ENCODE measurements around the gene PPP1R3G. TPM values are rescaled to one million over a fixed set of nuclear protein-coding genes. Genes with fewer than 3 reads are reported as not detected.

Gene PPP1R3G
- total and polyA plus RNA-seq, 8 donors, result 0.17 to 1.4 (median 1.0) TPM

- Histone ChIP-seq H3K27me3 (no peaks in the 10 kb centered on the region), H3K4me3 (no peak overlapping the region), H3K9me3 (no peaks in the 10 kb centered on the region), H3K27ac (no peak overlapping the region), H3K4me1 (no peaks in the 10 kb centered on the region), H3K36me3 (peaks cover 0 to 6% of the 10 kb centered on the region in 2 donors)
- no peak for ATAC-seq
- TF ChIP-seq, protein P1, sequence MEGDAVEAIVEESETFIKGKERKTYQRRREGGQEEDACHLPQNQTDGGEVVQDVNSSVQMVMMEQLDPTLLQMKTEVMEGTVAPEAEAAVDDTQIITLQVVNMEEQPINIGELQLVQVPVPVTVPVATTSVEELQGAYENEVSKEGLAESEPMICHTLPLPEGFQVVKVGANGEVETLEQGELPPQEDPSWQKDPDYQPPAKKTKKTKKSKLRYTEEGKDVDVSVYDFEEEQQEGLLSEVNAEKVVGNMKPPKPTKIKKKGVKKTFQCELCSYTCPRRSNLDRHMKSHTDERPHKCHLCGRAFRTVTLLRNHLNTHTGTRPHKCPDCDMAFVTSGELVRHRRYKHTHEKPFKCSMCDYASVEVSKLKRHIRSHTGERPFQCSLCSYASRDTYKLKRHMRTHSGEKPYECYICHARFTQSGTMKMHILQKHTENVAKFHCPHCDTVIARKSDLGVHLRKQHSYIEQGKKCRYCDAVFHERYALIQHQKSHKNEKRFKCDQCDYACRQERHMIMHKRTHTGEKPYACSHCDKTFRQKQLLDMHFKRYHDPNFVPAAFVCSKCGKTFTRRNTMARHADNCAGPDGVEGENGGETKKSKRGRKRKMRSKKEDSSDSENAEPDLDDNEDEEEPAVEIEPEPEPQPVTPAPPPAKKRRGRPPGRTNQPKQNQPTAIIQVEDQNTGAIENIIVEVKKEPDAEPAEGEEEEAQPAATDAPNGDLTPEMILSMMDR (IDR thresholded peaks at IDR 0.05), result no peak
- no peak for DNase-seq
- intact Hi-C loops (cut with DNase I), result no loop called here
Observed at GRCh38 chr6:5107341-5107740, 22.2 kb downstream of the PPP1R3G start.

GRCh38 chr6:5108068-5108467, 22.9 kb downstream of the PPP1R3G start:
- Histone ChIP-seq H3K27ac (no peak overlapping the region), H3K36me3 (peaks cover 0 to 6% of the 10 kb centered on the region in 2 donors), H3K4me3 (no peak overlapping the region), H3K4me1 (no peaks in the 10 kb centered on the region), H3K9me3 (no peaks in the 10 kb centered on the region), H3K27me3 (no peaks in the 10 kb centered on the region)
- TF ChIP-seq, protein P1 (IDR thresholded peaks at IDR 0.05), result no peak
- DNase-seq, result no peak
- no peak for ATAC-seq
- intact Hi-C loops (cut with DNase I), result no loop called here

GRCh38 chr6:5108536-5109150, 23.5 kb downstream of the PPP1R3G start:
- intact Hi-C loops (cut with DNase I), result no loop called here
- Histone ChIP-seq H3K27ac (no peak overlapping the region), H3K27me3 (no peaks in the 10 kb centered on the region), H3K4me1 (no peaks in the 10 kb centered on the region), H3K9me3 (no peaks in the 10 kb centered on the region), H3K4me3 (no peak overlapping the region), H3K36me3 (peaks cover 0 to 6% of the 10 kb centered on the region in 2 donors)
- DNase-seq (no peak), ATAC-seq (no peak)
- TF ChIP-seq, protein P1 (IDR thresholded peaks at IDR 0.05), result no peak

GRCh38 chr6:5109436-5109835, 24.3 kb downstream of the PPP1R3G start:
- ATAC-seq (no peak), DNase-seq (no peak)
- intact Hi-C loops (cut with DNase I), result no loop called here
- H3K9me3 ChIP-seq, result no peaks in the 10 kb centered on the region
- H3K36me3 ChIP-seq, result peaks cover 0 to 6% of the 10 kb centered on the region in 2 donors
- H3K27me3 ChIP-seq, result no peaks in the 10 kb centered on the region
- H3K27ac ChIP-seq, result no peak overlapping the region
- no peaks in the 10 kb centered on the region for H3K4me1 ChIP-seq
- H3K4me3 ChIP-seq, result no peak overlapping the region
- TF ChIP-seq, protein P1 (IDR thresholded peaks at IDR 0.05), result no peak

DNA sequence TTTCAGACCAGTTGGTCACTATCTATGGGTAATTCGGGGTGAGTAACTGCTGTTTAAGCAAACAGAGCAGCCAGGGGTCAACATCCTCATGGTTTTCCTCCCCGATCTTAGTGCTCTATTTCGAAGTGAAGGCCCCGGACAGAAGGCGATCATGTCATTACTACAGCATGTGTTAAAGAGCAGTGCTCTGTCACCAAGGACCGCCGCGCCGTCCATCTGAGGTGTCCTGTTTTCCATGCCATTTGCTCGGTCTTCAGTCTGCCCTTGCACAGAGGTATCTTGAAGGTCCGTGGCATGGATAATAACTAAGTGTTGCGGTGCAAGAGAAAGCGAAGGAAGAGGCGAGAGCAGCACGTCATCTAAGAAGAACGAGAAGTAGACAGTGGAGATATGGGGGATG, 25.1 kb downstream of the PPP1R3G start:
- no peaks in the 10 kb centered on the region for H3K4me1 ChIP-seq
- no peaks in the 10 kb centered on the region for H3K27me3 ChIP-seq
- DNase-seq, result no peak
- TF ChIP-seq, protein P1 (IDR thresholded peaks at IDR 0.05), result no peak
- intact Hi-C loops (cut with DNase I), result no loop called here
- no peaks in the 10 kb centered on the region for H3K9me3 ChIP-seq
- peaks cover 0 to 6% of the 10 kb centered on the region in 2 donors for H3K36me3 ChIP-seq
- no peak overlapping the region for H3K27ac ChIP-seq
- no peak for ATAC-seq
- H3K4me3 ChIP-seq, result no peak overlapping the region

Data from left lung (tissue), 10 donors.